ENCODE measurements around the gene PTCH2.

DNA sequence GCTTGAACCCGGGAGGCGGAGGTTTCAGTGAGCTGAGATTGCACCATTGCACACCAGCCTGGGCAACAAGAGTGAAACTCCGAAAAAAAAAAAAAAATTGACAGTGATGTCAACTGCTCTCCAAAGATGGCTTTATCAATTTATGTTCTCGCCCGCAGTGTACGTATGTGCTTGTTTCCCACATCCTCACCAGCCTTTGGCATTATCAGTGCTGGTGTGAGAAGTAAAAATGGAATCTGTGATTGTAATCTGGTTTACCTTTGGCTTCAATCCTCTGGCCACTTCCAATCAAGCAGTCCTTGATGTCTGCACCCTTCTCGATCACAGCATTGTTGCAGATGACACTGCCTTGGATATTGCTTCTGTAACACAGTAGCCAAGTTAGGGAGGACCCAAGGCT, 14.4 kb upstream of the PTCH2 start:
- TF ChIP-seq JUNB (CRISPR knock-in tag; IDR thresholded peaks at IDR 0.05; ENCODE audit: borderline replicate concordance) (no peak), ELF1 (CRISPR knock-in tag; IDR thresholded peaks at IDR 0.05) (no peak), TAF1 (CRISPR knock-in tag; IDR thresholded peaks at IDR 0.05) (no peak)

Data from HepG2 (cell line).